ENCODE data around the gene POLE.

GRCh38 chr12:132620113-132620898, 66.8 kb downstream of the POLE start:
- TF ChIP-seq CTCF (conservative IDR thresholded peaks at IDR 0.05), result no peak
- TF ChIP-seq EZH2 (IDR thresholded peaks at IDR 0.05; ENCODE audit: low read depth), result no peak
